Activated CD8-positive, alpha-beta memory T cell treated with anti-CD3 and anti-CD28 coated beads, Interleukin-2, amount 10 ng/mL, durations not matched to agents 7 days and 5 days (primary cell): ENCODE measurements around the gene RALBP1. TPM values are rescaled to one million over a fixed set of nuclear protein-coding genes. Genes with fewer than 3 reads are reported as not detected.
"Not testable (repeated sequence)": the region's sequence is repeated elsewhere in the genome, so short reads cannot be mapped to it uniquely, and the experiment has no call there.

Source experiments
- ATAC-seq: fragments of 150-1000 bp; cut with Tn5 transposase; one replicate; pipeline ENCODE4 v1.10.0; 2021; ENCODE audit warnings: moderate library complexity
- CTCF ChIA-PET: fragments of 350-600 bp; sonication (Branson Sonifier 250); formaldehyde crosslinking; loops from one replicate; lab custom pipeline; 2021; ENCODE audit warnings: antibody characterized with exemption; lab: Charles Lee
- DNase-seq: peaks from one replicate; pipeline ENCODE4 v3.0.0-alpha.2; 2020
- H3K27ac Mint-ChIP-seq: one replicate; pipeline ENCODE4 v1.8.0; 2021; ENCODE audit warnings: mild to moderate bottlenecking, mixed read lengths
- H3K27me3 Mint-ChIP-seq: one replicate; pipeline ENCODE4 v1.8.0; 2021; ENCODE audit warnings: mixed read lengths
- H3K36me3 Mint-ChIP-seq: one replicate; pipeline ENCODE4 v1.8.0; 2021; ENCODE audit warnings: mild to moderate bottlenecking, mixed read lengths
- H3K4me1 Mint-ChIP-seq: one replicate; pipeline ENCODE4 v1.8.0; 2021; ENCODE audit warnings: mixed read lengths
- H3K4me3 Mint-ChIP-seq: one replicate; pipeline ENCODE4 v1.8.0; 2021; ENCODE audit warnings: mild to moderate bottlenecking, moderate library complexity, mixed read lengths
- H3K9me3 Mint-ChIP-seq: one replicate; pipeline ENCODE4 v1.8.0; 2022; ENCODE audit warnings: low read depth, mixed read lengths
- total RNA-seq, 2 experiments: library from RNA; stranded (reverse); gene quantifications; one replicate each; pipeline ENCODE4 v1.2.3, GENCODE V29; 2021

The RALBP1 gene
- total RNA-seq, 2 experiments from 2014 or later: 55.1 to 57.2 TPM

DNA sequence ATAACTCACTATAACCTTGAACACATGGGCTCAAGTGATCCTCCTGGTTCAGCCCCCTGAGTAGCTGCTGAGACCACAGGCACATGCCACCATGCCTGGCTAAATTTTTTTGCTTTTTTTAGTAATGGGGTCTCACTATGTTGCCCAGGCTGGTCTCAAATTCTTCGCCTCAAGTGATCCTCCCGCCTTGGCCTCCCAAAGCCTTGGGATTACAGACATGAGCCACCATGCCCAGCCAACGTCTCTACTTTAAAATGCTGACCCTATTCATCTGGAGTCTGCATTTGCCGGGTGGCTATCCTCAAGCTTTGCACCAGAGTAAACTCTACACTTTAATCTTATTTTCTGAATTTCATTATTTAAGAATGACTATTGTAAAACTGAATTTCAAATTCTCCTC lies 37.6 kb upstream of the RALBP1 start:
- no peaks in the 10 kb centered on the region for H3K4me1 Mint-ChIP-seq
- H3K27ac Mint-ChIP-seq: no peak overlapping the region
- no peak overlapping the region for H3K4me3 Mint-ChIP-seq
- DNase-seq (no peak), ATAC-seq (no peak)
- H3K36me3 Mint-ChIP-seq: no peaks in the 10 kb centered on the region
- CTCF ChIA-PET: no interaction called here
- peaks cover 5% of the 10 kb centered on the region for H3K27me3 Mint-ChIP-seq
- no peaks in the 10 kb centered on the region for H3K9me3 Mint-ChIP-seq

DNA sequence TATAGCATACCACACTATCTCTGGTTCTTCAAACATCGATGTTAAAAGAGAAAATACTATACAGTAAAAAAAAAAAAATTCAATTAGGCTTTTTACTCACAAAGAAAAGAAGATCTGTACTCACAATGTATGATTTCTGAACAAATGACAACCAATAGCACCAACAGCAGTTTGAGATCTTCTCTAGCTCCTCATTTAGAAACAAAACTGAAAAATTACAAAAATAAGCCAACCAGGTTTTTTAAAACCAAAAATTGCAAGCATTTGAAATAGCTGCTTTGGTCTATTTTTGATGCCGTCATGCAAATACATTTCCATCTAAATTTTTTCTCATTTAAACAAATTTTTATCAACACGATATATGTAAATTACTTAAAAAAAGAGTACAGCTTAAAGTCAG lies 34.3 kb upstream of the RALBP1 start:
- H3K36me3 Mint-ChIP-seq: no peaks in the 10 kb centered on the region
- no peaks in the 10 kb centered on the region for H3K4me1 Mint-ChIP-seq
- H3K9me3 Mint-ChIP-seq: no peaks in the 10 kb centered on the region
- no peak overlapping the region for H3K4me3 Mint-ChIP-seq
- no peak overlapping the region for H3K27ac Mint-ChIP-seq
- peaks cover 10% of the 10 kb centered on the region for H3K27me3 Mint-ChIP-seq
- DNase-seq (no peak), ATAC-seq (no peak)
- CTCF ChIA-PET: no interaction called here

DNA sequence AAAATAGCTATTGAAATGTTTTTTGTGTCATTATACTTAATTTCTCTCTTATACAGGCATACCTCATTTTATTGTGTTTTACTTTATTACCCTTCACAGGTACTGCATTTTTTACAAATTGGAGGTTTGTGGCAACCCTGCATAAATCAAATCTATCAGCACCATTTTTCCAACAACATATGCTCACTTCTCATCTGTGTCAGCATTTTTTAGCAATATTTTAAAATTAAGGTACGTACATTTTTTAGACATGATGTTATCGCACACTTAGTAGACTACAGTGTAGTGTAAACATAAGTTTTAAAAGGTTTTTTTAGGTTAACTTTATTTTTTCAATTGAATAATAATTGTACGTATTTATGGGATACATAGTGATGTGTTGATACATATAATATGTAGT lies 30.8 kb upstream of the RALBP1 start:
- Mint-ChIP-seq H3K27ac (no peak overlapping the region), H3K4me3 (no peak overlapping the region)

DNA sequence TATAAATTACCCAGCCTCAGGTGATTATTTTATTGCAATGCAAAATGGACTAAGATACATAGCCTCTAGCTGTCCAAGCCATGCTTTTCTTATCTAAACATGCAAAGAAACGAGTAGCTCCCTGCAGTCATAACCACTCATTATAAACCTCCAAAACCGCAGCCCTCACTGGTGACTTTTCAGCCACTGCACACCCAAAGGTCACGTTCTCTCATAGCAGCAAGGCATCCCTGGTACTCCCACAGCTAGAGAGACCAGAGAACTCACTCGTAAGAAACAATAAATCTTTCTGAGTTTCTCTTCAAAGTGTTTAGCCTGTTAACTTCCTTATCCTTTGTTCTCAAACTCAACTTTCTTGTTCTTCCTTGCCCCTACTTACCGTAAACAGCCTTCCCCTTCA lies 28.5 kb upstream of the RALBP1 start:
- Mint-ChIP-seq H3K9me3 (no peaks in the 10 kb centered on the region), H3K4me3 (no peak overlapping the region), H3K27me3 (peaks cover 16% of the 10 kb centered on the region), H3K27ac (no peak overlapping the region), H3K4me1 (no peaks in the 10 kb centered on the region), H3K36me3 (no peaks in the 10 kb centered on the region)
- CTCF ChIA-PET: no interaction called here
- DNase-seq (no peak), ATAC-seq (no peak)

More for the DNA sequence above, 30.8 kb upstream of the RALBP1 start:
- no peak for ATAC-seq
- DNase-seq: no peak
- no peaks in the 10 kb centered on the region for H3K4me1 Mint-ChIP-seq
- H3K36me3 Mint-ChIP-seq: no peaks in the 10 kb centered on the region
- CTCF ChIA-PET: interaction anchor here (0.6 kb wide), 1 partner anchor 217 kb away, joined by 4 read pairs; no protein-coding TSS in a partner anchor
- H3K9me3 Mint-ChIP-seq: no peaks in the 10 kb centered on the region
- H3K27me3 Mint-ChIP-seq: peaks cover 10% of the 10 kb centered on the region

DNA sequence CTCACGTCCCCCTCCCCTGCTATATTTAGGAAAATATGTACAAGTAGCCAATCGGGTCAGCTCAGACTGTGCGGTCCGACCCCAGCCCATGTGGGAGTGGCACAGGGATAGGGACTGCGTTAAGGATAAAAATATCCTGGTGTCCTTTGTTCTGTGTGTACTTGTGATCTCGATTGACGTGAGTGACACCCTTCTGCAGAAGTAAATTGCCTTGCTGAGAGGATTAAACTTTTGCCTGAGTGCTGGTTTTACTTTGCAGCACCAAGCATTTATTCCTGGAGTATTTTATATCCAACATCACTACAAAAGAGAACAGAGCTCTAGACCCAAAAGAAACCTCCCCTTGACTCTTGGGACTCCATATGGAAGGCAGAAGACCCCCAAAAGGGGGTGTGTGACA lies 28.0 kb upstream of the RALBP1 start:
- H3K9me3 Mint-ChIP-seq: no peaks in the 10 kb centered on the region
- H3K36me3 Mint-ChIP-seq: no peaks in the 10 kb centered on the region
- DNase-seq: no peak
- H3K4me1 Mint-ChIP-seq: no peaks in the 10 kb centered on the region
- H3K4me3 Mint-ChIP-seq: no peak overlapping the region
- ATAC-seq: no peak
- H3K27ac Mint-ChIP-seq: no peak overlapping the region
- CTCF ChIA-PET: no interaction called here
- H3K27me3 Mint-ChIP-seq: peaks cover 13% of the 10 kb centered on the region

DNA sequence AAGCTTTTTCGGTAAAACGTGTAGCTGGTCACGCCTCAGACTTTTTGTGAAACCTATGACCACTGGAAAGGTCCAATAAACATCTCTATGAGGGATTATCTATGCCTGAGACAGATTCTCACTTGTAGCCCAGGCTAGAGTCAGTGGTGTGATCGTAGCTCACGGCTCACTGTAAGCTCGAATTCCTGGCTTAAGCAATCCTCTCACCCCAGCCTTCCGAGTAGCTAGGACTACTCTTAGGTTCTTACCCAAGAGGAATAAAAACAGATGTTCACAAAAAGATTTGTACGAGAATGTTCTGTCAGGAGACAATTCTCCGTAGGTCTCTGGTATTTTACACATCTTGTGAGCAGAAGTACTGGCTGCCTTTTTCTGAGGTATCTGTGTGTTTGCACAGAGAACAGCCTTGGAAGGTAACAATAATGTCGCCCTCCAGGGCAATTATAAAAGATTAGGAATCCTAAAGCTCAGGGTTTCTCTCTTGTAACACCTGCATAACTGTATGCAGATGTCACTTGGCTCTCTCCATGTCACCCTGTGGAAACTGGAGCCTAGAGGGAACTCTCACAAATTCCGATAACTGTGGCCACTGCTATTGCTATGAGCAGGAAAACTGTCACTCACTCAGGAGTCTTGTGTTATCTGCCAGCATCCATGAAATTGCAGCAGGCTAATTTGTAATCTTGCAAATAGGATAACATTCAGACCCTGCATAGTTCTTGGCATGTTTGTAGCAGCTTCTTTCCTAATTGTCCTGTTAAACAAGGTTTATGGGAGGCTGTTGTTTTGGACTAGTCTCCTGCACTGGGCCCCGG lies 25.5 kb upstream of the RALBP1 start:
- ATAC-seq (no peak), DNase-seq (no peak)
- H3K36me3 Mint-ChIP-seq: no peaks in the 10 kb centered on the region
- no peaks in the 10 kb centered on the region for H3K9me3 Mint-ChIP-seq
- no peak overlapping the region for H3K27ac Mint-ChIP-seq
- H3K4me1 Mint-ChIP-seq: no peaks in the 10 kb centered on the region
- peaks cover 14% of the 10 kb centered on the region for H3K27me3 Mint-ChIP-seq
- CTCF ChIA-PET: no interaction called here
- H3K4me3 Mint-ChIP-seq: no peak overlapping the region

DNA sequence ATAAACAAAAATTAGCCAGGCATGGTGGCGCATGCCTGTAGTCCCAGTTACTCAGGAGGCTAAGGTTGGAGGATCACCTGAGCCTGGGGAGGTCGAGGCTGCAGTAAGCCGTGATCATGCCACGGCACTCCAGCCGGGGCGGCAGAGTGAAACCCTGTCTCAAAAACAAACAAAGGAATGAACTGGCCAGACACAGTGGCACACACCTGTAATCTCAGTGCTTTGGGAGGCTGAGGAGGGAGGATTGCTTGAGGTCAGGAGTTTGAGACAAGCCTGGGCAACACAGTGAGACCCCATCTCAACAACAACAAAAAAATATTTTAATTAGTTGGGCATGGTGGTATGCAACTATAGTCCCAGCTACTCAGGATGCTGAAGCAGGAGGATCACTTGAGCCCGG lies 24.4 kb upstream of the RALBP1 start:
- H3K36me3 Mint-ChIP-seq, H3K27ac Mint-ChIP-seq, H3K4me3 Mint-ChIP-seq, DNase-seq, H3K9me3 Mint-ChIP-seq, H3K4me1 Mint-ChIP-seq, ATAC-seq: not testable (repeated sequence)
- CTCF ChIA-PET: interaction anchor here (1.3 kb wide), 1 partner anchor 12 kb away, joined by 3 read pairs; no protein-coding TSS in a partner anchor
- H3K27me3 Mint-ChIP-seq: peaks cover 11% of the 10 kb centered on the region

DNA sequence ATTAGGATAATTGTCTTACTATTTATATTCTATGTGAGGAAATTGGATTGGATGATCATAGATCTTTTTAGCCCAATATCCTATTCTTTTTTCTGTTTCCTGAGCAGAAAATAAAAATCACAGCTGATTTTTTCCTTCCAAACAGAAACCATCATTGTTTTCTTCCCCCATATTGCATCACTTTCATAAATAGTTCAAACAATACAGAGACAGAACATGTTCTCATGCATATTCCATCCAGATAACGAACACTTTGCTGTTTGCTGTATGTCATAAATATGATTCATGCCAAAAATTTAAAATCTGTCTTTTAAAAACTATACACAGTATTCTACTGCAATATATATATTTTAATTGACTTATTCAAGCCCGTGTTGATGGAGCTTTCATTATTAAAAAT lies 22.0 kb upstream of the RALBP1 start:
- Mint-ChIP-seq H3K27me3 (peaks cover 11% of the 10 kb centered on the region), H3K4me3 (no peak overlapping the region), H3K4me1 (no peaks in the 10 kb centered on the region), H3K27ac (no peak overlapping the region), H3K9me3 (peaks cover 13% of the 10 kb centered on the region), H3K36me3 (no peaks in the 10 kb centered on the region)
- no peak for ATAC-seq
- CTCF ChIA-PET: no interaction called here
- DNase-seq: no peak

DNA sequence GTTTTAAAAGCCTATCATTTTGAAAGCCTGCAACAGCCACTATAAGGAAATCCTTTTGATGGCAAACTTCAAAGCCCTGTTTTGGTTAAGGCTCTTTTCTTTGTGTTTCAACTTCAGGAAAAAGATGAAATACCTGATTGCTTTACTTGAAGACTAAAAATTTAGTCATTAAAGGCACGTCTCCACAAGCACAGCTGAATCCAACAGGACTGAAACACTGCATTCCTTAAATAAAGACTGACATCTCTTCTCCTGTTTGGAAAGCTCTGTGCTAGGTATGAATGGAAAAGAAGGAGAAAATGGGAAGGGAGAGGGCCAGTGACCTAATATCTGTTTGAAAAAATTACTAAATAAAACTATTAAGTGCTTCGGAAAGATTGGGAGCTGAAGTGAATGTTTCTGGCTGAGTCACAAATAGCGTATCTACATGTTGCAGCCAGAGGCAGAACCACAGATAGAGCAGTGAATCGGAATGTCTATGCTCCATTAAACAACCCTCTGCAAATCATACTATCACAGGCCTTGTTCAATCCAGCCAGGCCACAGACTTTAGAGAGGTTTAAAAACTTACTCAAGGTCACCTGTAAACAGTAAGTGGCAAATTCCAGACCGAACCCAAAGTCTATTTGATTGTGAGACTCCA lies 21.1 kb upstream of the RALBP1 start:
- DNase-seq: no peak
- H3K9me3 Mint-ChIP-seq: peaks cover 13% of the 10 kb centered on the region
- no peaks in the 10 kb centered on the region for H3K36me3 Mint-ChIP-seq
- H3K27ac Mint-ChIP-seq: no peak overlapping the region
- peaks cover 11% of the 10 kb centered on the region for H3K27me3 Mint-ChIP-seq
- no peaks in the 10 kb centered on the region for H3K4me1 Mint-ChIP-seq
- no peak overlapping the region for H3K4me3 Mint-ChIP-seq
- CTCF ChIA-PET: no interaction called here
- ATAC-seq: no peak

DNA sequence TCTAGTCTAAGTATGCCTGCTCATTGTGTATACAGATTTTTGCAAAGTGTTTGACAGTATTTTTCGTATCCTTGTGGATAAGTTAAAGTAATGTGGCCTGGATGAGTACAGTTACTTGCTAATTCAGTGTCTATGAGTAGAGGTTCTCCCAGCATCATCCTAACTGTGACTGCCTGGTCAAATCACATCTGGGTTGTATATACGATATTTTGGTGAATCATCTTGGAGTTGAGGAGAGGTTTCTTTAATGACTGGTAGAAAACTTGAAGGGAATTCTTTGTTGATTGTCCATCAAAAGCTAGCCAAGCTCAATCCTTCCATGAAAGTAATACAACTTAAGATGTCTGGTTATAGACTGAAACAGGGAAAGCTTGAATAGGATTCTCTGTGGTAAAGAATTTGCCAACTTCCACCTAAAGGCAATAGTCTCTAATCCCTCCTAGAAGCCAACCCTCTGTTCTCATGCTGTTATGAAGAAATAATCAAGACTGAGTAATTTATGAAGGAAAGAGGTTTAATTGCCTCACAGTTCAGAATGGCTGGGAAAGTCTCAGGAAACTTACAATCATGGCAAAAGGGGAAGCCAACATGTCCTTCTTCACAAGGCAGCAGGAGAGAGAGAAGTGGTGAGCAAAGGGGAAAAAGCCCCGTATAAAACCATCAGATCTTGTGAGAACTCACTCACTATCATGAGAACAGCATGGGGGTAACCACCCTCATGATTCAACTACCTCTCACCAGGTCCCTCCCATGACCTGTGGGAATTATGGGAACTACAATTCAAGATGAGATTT lies 19.4 kb upstream of the RALBP1 start:
- Mint-ChIP-seq H3K9me3 (peaks cover 13% of the 10 kb centered on the region), H3K4me1 (no peaks in the 10 kb centered on the region), H3K4me3 (no peak overlapping the region), H3K36me3 (no peaks in the 10 kb centered on the region), H3K27ac (no peak overlapping the region), H3K27me3 (peaks cover 7% of the 10 kb centered on the region)
- ATAC-seq (no peak), DNase-seq (no peak)
- CTCF ChIA-PET: no interaction called here

DNA sequence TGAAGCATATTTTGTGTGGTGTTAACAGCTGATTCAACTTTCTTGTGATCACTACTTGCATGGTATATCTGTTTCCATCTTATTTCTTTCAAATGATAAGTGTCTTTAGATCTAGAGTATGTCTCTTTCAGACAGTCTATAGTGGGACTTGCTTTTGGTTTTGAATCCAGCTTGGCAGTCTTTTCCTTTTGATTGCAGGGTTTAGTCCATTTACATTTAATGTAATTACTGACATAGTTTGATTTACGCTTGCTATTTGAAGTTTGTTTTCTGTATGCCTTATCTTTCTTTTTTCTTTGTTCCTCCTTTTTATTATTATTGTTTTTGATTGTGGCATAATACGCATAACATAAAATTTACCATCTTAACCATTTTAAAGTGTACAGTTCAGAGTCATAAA lies 9.2 kb upstream of the RALBP1 start:
- peaks cover 10% of the 10 kb centered on the region for H3K27me3 Mint-ChIP-seq
- ATAC-seq (no peak), DNase-seq (no peak)
- no peak overlapping the region for H3K27ac Mint-ChIP-seq
- no peak overlapping the region for H3K4me3 Mint-ChIP-seq
- CTCF ChIA-PET: no interaction called here
- H3K36me3 Mint-ChIP-seq: peaks cover 2% of the 10 kb centered on the region
- peaks cover 17% of the 10 kb centered on the region for H3K9me3 Mint-ChIP-seq
- H3K4me1 Mint-ChIP-seq: no peaks in the 10 kb centered on the region

DNA sequence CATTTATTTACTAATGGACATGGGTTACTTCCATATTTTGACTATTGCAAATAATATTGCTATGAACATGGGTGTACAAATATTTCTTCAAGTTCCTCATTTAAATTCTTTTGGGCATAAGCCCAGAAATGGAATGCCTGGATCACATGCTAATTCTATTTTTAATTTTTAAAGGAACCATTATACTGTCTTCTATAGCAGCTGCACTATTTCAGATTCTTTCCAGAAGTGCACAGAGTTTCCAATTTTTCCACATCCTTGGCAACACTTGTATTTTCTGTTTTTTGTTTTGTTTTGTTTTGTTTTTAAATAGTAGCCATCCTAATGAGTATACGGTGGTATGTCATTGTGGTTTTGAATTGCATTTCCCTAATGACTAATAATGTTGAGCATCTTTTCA lies 8.5 kb upstream of the RALBP1 start:
- Mint-ChIP-seq H3K27ac (no peak overlapping the region), H3K9me3 (peaks cover 17% of the 10 kb centered on the region), H3K36me3 (peaks cover 2% of the 10 kb centered on the region), H3K27me3 (peaks cover 15% of the 10 kb centered on the region), H3K4me3 (no peak overlapping the region), H3K4me1 (no peaks in the 10 kb centered on the region)
- CTCF ChIA-PET: no interaction called here
- DNase-seq (no peak), ATAC-seq (no peak)

DNA sequence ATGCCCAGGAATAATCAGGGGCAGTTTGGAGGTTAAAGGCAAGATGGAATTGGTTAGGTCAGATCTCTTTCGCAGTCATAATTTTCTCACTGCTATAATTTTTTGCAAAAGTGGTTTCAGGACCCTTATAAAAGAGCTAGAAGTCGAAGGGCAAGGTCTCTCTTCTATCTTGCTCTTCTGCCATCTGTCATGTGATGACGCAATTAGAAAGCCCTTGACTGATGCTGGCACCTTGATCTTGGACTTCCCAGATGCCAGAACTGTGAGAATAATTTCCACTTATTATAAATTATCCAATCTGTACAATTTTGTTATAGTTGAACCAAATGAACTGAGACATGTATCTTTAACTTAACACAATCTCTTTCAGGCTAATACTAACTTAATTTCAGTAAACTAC lies 6.3 kb upstream of the RALBP1 start:
- H3K9me3 Mint-ChIP-seq: peaks cover 17% of the 10 kb centered on the region
- H3K27ac Mint-ChIP-seq: no peak overlapping the region
- H3K4me3 Mint-ChIP-seq: no peak overlapping the region
- DNase-seq (no peak), ATAC-seq (no peak)
- CTCF ChIA-PET: no interaction called here
- peaks cover 2% of the 10 kb centered on the region for H3K36me3 Mint-ChIP-seq
- H3K4me1 Mint-ChIP-seq: peaks cover 3% of the 10 kb centered on the region
- H3K27me3 Mint-ChIP-seq: peaks cover 26% of the 10 kb centered on the region
